AG08395 (cell line): Measurements from ENCODE around the gene NTN1.
A peak's percentile ranks its signal among the peaks of the same experiment; 100 is the strongest.

Experiments
- DNase-seq: peaks from one replicate; pipeline ENCODE4 v3.0.0; 2012; ENCODE audit warnings: mixed read lengths, low spot score

NTN1 gene

DNA sequence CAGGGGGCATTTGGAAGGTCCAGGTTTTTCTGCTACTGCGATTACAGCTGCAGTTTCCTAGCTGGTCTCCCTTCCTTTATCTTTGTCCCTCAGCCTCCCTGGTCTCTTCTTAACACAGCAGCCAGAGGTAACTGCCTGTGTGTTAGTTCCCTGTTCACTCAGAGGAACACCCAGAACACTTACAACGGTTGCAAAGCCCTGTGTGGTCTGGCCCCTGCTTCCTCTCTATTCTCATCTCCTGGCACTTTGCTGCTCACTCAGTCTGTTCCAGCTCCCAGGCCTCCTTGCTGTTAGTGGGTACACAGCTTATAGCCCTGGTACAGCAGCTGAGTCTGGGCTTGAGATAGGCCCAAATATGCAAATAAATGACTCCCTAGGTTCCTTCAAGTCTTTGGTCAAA lies 16.4 kb downstream of the NTN1 start:
- no peak for DNase-seq

DNA sequence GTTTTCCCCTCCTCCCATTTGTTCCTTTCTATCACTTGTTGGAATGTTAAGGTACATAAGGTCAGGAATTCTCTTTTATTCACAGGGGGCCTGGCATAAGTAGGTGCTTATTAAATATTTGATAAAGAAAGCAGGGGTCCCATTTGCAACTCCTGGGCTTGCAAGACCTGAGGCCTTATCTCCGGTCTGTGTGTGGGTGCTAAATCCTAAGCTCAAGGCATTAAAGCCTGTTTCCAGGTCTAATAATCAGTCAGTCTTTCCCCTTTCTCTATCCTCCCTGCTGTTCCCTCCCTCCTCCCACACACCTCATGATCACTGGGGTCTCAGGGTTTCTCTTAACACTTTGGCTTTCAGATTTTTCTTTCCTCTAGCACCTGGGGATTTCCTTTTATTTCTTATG lies 17.1 kb downstream of the NTN1 start:
- DNase-seq, result no peak

DNA sequence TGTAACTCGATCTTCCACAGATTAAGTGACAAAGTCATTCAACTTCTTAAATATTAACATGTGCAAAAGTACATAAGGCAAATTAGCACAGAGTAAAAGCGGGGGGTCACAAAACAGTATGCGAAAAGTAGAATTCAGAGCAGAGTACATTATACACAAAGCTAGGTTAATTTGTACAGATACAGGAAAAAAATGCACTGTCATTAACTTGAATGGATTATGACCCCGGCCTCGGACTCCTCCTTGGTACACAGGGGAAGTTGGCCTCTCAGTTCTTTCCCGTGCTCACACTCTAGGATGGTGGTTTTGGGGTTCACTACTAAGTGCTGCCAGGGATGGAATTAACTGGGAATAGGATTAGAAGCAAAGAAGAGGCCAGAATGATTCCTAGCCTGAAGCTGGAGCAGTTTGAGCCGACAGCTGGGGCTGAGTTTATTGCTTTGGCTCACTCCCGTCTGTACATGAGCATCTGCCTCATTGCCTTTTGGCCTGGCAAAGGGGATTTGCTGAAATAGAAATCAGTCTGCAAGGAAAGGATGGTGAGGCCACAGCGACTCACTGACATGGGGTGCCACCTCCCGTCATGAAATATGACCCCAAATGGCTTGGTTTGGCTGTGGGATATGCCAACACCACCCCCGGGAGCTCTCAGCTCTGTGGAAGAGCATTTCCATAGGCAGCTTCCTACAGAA lies 23.6 kb downstream of the NTN1 start:
- DNase-seq, result no peak

DNA sequence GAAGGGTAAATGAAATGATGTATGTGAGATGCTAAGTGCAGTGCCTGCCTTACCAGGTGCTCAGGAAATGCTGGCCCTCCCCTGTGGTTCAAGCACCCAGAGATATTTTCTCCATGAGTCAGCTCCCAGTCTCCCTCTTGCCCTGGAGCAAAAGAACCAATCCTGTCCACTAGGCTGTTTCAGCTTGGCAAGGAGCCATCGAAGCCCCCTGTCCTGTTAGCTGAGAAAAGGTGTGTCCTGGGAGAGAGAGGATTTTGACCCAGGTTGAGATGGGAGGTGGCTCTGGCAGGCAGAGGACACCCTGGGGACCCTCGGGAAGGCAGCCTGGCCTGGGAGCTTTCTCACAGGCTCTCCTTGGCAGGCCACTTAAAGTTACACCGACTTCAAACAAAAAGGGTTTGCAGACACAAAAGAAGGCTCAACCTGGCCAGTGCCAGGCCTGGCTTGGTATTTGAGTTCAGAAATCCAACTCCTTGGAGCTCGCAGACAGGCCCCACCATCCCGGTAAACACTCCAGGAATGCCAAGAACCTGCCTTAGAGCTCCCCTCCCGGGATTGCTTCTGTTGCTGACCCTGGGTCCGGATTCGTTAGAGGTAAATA lies 29.6 kb downstream of the NTN1 start:
- no peak for DNase-seq

DNA sequence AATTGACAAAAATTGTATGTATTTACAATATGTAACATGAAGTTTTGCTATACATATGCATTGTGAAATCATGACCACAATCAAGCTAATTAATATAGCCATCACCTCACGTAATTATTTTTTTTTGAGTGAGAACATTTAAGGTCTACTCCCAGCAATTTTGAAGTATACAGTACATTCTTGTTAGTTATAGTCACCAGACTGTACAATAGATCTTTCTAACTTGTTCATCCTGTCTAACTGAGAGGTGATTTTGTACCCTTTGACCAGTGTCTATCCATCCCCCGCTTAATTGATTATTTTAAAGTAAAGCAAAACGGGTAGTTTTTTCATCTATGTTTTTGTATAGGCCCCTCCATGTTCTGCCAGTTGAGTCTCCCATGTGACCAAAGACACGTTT lies 30.3 kb downstream of the NTN1 start:
- DNase-seq, result no peak

DNA sequence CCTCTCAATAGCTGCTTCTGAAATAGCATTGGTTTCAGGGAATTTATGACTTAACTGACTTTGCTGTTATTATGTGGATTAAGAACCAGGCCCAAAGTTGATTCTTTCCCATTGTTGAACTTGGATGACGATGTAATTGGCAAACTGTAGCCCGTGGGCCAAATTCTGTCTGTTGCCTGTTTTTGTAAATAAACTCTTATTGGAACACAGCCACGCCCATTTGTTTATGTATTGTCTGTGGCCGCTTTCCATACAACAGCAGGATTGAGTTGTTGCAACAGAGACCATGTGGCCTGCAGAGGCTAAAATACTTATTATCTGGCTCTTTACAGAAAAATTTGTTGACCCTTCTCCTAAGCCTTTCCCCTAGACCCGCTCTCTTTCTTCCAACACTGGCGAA lies 31.6 kb downstream of the NTN1 start:
- no peak for DNase-seq

DNA sequence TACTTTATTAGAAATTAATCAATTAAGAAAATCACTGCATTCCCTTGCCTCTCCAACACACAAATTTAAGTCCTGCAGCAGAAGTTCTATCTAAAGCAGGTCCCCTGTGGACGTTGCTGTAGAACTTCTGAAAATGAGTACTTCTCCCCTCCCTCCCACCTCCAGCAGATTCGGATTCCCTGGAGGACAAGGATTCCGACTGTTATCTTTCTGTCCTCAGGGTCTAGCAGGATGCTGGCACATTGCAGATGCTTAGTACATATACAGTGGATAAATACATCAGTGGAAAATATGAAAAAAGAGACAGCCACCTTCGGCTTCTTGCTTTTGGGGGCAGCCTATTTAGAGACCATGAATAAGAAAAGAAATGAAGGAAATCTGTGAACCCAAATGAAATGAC lies 32.1 kb downstream of the NTN1 start:
- DNase-seq, result no peak

DNA sequence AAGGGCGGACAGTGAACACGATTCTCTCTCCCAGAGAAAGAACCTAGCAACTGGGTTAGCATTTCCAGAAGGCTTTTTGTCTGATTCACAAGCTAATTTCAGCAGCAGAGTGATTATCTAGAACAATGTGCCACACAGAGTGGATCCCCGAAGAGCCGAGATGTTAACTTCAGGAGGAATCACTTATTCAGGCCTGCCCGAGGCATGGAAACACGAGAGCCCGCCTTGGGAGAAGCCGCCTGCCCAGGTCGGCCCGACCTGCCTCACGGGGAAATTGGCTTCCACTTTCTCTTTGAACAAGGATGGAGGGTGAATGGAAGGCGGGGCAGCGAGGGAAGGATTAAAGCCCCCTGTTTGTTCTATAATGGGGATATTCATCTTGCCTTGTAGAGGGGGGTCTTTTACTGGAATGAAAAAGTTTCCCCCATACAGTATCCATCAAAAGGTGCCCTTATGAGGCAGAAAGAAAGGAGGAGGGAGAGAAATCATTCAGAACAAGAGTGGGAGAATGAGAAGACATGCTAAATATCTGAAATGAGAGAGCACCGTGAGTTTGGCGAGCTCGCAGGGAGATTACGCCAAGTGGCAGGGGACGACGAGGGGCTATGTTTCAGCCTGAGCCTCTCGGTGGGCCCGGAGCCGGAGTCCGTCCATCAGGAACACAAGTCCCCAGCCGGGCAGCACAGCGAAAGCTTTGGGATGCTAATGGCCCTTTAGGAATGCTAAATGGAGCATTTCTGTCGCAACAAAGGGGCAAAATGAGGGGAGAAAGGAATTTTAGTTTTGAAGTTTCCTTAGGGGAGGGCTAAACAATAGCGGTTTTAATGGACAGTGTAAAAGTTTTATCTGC lies 33.0 kb downstream of the NTN1 start:
- no peak for DNase-seq

DNA sequence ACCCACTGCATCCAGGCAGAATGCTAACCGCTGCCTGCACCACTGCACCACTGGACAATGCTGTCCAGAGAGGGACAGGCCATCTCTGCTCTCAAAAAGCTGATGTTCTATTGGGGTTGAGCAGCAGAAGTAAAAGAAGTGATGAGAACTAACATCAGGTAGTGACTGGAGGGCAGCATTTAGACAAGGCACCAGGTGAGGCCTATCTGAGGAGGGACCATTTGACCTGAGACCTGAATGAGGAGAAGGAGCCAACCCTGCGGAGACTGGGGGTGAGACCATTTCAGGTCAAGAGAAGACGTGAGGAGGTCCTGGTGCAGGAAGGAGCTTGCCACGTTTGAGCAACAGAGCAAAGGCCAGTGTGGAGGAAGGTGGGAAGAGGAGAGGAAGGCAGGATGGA lies 34.0 kb downstream of the NTN1 start:
- no peak for DNase-seq

DNA sequence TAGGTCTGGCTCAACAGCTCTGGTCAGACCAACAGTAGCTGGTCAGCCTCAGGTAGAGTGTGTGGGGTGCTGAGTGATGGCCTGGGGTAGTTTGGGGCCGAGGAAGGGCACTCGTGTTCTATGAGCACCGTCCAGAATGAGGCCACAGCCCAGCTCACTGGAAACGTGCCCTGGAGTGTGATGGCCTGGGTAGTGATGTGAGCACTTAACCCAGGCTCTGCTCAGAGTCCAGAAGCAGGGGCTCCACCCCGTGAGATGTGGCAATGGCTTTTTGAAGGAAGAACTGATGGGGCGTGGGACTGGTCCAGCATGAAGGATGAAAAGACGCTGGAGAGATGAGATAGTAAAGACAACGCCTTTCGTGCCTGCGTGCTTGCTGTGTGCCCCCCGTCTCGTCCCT lies 35.3 kb downstream of the NTN1 start:
- no peak for DNase-seq

DNA sequence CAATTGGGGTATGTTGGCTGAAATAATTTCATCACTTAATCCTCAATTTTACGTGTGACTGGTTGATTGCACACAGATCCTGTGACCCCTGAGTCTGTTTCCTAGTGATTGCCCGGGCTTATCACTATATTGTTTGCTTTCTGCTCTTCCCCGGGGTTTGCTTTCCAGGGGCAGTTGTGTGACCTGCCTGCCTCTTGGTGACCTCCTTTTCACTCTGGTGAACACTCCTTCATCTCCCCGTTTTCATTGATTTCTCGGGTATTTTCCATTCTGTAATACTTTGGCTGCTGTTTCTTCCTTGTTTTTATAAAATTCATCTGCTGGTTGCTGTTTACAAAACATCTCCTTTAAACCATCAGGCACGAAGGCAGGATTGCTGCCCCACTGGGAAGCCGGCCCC lies 36.0 kb downstream of the NTN1 start:
- DNase-seq, result no peak

DNA sequence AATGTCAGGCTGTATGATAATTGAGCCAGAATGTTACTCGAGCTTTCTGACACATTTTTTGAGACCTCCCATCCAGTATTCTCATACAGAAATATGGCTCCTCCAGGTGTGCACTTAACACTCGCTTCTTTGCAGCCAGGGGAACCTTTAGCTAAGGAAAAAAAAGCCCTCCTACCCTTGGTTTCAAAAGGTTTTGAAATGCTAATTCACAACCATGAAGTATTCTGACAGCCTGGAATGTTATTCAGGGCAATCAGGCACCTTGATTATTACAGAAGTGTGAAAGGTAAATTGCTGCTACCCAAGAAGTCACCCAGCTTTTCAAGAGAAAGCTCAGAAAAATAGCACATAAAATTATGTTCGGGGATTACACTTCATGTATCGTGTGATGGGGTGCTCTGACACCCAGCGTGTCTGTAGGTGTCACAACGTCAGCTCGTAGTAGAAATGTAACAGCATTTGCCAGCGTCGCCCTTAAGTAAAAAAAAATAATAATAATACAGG lies 41.1 kb downstream of the NTN1 start:
- DNase-seq, result no peak

DNA sequence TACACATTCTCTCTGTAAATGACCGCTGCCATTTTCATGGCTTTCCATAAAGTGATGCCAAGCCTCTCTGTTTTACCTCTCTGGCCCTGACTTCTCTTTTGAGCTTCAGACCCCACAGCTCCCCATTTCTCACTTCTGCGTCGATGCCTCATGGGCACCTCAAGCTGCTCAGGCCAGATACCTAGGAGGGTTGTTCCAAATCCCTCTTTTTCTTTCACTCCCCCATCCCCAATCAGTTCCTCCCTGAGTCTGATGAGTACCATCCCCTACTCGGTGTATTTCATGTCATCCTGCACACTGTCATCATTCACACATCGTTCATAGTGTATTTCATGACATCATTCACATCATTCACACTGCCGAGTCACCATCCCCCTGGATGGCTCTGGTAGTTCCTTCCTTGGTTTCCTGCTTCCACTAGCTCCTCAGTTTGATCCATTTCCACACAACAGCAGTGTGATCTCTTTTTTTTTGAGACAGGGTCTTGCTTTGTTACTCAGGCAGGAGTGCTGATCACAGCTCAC lies 43.1 kb downstream of the NTN1 start:
- no peak for DNase-seq

DNA sequence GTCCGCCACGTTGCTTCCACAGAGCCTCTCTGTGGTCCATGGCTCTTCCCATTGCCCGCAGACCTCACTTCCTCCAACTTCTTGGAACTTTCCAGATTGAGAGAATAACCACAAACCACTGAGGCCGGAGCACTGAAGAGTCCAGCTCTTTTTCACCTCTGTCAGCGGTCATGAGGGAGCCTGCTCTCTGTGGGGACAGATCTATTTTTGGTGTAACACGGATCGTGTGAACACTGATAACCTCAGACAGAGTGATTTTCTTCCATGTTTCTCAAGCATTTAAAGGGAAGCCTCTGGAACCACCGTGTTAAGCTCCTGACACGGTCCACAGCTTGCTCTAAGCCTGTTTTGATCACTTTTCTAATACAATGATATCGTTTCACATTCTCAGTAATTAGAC lies 49.7 kb downstream of the NTN1 start:
- no peak for DNase-seq

DNA sequence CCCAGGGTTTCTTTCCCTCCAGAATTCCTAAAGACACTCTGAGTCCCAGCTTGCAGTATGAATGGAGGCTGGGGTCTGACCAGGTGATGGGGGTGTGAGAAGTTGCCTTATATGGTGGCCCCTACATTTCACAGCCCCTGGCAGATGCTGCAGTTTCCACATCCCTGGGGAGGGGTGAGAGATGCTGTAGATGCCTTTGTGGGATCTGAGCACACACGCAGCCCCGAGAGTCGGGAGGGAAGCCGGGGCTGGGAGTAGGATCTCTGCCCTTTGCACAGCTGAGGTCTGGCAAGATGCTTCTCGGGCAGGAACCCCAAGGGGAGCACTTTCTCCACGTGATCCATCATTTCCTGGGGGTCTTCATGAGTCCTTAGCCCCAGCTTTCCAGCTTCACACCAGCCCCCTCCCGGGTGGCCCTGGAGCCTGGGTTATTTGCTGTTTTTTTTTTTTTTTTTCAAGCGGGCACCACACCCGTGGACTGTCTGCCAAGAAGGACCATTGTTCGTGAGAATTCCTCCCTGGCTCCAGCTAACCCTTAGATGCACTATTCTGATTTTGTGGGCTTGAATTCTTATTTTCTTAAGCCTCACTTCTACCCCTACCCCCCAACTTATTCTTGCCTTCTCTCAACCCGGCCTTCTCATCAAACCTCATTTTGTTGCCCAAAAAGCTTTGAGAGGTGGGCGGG lies 50.6 kb downstream of the NTN1 start:
- peak; percentile 15 for DNase-seq

DNA sequence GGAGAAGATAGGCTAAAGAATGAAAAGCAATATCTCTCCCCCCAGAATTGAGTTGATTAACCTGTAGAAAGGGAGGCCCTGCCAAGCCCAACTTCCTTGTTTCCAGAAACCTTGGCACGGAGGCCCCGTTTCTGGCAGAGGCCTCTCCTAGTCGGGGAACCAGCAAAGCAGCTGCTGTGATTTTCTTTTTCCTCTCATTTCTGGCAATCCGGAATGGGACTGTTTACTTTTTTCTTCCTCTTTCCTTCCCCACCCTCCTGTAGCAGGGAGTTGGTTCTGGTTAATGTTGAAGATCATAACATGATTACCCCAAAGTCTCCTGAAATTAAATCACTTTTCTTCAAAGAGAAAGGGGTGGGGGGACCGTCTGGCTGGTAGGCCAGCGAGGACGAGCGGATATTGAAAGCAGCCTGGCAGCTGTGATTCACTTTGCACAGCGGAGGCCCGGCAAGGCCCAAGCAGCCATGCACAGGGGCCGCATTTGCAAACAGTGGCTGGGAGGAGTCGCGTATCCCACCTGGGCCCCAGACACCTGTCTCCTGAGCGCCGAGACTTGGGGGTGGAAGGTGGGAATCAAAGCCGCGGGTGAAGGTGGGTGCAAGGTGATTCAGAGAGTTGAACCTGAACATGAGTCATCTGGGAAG lies 51.5 kb downstream of the NTN1 start:
- peak; percentile 24 for DNase-seq

DNA sequence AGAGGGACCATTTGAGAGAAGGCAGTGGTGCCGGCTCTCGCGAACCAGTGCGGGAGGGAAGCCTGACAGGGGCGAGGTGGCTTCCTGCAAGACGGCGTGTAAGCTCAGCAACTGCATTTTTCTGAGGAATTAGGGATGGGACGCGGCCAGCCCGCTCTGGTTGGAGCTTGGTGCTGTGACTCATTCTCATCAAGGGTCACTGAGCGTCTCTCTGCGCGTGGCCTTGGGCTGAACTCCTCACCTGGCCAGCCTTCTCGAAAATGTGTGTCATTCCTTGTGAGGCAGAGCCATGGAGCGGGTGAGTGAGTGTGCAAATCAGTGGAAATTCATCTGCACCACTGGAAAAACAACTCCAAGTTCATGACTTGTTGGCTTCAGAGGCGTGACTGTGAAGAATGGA lies 52.8 kb downstream of the NTN1 start:
- DNase-seq, result no peak

DNA sequence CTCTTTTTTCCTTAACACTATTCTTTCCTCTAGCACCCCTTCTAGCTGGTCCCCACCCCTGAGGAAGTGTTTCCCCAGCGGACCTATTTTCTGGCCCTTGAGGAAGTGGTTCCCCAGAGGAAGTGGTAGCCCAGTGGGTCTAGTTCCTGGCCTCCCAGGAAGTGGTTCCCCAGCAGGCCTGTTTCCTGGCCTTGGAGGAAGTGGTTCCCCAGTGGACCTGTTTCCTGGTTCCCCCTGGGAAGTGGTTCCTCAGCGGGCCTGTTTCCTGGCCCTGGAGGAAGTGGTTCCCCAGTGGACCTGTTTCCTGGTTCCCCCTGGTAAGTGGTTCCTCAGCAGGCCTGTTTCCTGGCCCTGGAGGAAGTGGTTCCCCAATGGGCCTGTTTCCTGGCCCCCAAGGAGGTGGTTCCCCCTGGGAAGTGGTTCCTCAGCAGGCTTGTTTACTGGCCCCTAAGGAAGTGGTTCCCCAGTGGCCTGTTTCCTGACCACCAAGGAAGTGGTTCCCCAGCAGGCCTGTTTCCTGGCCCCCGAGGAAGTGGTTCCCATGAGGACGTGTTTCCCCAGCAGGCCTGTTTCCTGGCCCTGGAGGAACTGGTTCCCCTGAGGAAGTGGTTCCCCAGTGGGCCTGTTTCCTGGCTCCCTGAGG lies 58.3 kb downstream of the NTN1 start:
- DNase-seq, result no peak

DNA sequence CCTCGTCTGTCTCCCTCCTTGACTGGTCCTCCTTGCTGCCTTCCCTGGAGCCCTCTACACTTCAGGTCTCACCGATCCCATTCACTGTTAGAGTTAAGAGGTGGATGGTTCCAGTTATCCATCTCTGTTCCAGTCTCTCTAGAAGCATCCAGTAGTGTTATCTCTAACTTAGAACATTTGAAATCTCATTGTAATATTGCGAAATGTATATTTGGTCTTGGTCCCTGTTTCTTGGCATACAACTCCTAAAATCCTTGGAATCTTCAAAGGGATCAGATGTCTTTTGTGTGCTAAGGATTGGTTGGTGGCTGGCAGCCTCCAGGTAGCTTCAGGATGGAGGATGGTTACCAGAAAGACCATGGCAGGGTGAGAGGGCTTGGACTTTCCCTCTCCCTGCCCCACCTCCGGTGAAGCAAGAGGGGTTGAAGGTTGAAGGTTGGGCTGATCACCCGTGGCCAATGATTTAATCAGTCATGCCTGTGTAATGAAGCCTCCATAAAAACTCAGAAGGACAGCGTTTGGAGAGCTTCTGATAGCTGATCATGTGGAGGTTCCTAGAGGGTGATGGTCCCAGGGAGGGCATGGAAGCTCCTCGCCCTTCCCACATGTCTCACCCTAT lies 59.1 kb downstream of the NTN1 start:
- no peak for DNase-seq

DNA sequence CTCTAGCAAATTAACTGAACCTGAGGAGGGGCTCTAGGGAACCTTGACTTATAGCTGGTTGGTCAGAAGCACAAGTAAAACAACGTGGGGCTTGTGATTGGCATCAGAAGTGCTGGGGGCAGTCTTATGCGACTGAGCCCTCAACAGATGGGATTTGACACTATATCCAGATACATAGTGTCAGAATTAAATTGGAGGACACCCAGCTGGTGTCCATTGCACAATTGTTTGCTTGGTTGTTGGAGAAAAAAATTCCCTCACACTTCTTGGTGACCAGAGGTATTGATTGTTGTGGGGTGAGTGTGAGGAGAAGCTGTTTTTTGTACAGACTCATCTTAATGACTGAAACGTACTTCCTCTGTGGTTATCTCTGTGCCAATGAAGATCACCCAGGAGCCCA lies 59.7 kb downstream of the NTN1 start:
- DNase-seq, result no peak

DNA sequence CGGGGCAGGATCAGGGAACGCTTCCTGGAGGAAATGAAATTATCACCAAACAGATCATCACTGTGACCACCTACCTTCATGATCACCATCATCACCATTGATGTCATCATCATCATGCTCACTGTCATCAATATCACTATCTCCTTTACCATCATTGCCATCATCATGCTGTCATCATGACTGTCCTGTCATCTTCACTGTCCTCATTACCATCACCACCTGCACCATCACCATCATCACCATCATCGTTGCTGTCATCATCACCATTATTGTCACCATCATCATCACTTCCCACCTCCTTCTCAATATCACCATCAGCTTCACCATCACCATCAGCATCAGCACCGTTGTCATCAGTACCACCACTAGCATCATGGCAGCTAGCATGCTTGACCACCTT lies 65.3 kb downstream of the NTN1 start:
- no peak for DNase-seq
